T-helper 2 cell (primary cell): ENCODE results near the gene CTAGE15.
"Not testable (repeated sequence)": the region's sequence is repeated elsewhere in the genome, so short reads cannot be mapped to it uniquely, and the experiment has no call there.

Experiments used
- DNase-seq, 5 experiments: peaks; one replicate each; pipeline versions ENCODE4 v3.0.0 to v3.0.0-alpha.2; 2012 to 2022
- total RNA-seq, 2 donors: gene quantifications; one replicate each; lab custom pipeline; 2026; lab: John Stamatoyannopoulos, UW

The CTAGE15 gene, protein sequence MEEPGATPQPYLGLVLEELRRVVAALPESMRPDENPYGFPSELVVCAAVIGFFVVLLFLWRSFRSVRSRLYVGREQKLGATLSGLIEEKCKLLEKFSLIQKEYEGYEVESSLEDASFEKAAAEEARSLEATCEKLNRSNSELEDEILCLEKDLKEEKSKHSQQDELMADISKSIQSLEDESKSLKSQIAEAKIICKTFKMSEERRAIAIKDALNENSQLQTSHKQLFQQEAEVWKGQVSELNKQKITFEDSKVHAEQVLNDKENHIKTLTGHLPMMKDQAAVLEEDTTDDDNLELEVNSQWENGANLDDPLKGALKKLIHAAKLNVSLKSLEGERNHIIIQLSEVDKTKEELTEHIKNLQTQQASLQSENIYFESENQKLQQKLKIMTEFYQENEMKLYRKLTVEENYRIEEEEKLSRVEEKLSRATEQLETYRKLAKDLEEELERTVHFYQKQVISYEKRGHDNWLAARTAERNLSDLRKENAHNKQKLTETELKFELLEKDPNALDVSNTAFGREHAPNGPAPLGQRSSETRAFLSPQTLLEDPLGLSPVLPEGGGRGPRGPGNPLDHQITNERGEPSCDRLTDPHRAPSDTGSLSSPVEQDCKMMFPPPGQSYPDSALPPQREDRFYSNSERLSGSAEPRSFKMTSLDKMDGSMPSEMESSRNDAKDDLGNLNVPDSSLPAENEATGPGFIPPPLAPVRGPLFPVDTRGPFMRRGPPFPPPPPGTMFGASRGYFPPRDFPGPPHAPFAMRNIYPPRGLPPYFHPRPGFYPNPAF
- 0 to 0.07 reads per million in 2 donors for total RNA-seq

DNA sequence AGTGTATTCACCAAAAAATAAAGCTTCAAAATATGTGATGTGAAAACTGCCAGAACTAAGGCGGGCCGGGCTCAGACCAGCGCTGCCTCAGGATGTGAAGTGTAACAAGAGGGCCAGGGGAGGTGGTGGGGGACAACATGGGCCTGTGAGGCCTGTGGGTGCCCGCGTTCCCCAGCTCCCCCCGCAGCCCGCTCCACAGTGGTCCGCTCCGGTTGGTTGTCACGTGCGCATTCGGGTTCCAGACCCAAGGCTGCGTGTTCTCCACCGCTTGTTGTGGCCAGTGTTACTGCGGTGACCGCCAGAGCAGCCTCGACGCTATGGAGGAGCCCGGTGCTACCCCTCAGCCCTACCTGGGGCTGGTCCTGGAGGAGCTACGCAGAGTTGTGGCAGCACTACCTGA is at the start of gene CTAGE15:
Gene CTAGE15 (plus strand): TSS at position 301 of the 400 bp plus-strand sequence. CDS start 17 bp downstream, at position 318.
- DNase-seq, result not testable (repeated sequence)

DNA sequence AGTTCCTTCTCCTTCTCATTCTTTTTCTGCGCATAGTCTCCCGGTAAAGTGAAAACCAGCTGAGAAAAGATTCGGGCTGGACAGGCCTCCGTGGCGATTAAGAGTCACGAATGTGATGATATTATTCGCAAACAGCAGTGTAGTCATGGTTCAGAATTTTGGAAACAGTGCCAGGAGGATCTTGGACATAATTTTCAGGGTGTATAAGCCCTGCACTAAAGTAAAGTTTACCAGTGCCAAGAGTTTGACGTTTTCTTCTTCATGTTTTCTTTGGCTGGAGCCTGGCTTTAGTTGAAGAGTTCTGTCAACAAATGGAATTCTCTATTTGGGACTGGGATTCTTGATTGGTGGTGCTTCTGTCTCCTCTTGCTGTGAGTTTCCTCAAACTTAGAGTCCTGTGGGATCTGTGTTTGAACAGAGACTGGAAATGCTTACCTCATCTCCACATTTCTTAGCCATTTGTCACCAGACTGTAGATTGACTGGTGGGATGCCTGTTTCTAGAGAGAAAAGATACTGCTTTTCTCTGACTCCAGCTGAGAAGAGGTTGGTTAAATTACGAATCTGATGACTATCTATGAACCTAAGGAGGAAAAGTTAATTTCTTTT is 49.2 kb upstream of the CTAGE15 start:
- DNase-seq, result not testable (repeated sequence)

DNA sequence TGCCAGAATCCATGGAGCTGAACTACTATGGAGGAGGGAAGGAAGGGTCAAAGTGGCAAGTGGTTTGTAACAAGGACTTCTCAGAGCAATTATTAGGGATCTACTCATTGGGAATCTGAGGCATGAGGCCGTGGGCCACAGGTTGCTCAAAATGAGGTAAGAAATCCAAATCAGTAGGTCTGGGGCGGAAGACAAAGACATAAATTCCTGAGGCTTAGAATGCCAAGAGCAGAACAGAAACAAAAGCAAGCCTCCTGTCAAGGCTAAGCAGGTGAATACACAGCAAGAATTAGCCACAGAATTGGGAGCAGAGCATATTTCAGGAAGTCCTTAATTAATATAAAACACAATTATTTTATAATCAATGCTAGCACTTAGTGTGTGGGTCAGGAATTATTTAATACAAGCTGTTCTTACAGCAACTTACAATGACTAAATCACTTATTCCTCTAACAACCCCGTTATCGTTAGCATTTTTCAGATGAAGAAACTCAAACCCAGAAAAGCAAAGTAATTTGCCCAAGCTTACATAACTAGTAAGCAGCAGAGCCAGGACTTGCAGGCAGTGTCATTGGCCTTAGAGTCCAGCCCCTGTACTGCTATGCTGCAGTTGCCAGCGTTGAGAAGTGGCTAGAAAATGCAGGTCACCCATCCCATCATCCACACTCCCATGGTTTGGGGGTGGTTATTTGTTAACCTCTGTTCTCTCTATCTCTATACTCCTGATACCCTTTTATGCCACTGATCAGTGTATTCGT is 40.3 kb upstream of the CTAGE15 start:
- not testable (repeated sequence) for DNase-seq

DNA sequence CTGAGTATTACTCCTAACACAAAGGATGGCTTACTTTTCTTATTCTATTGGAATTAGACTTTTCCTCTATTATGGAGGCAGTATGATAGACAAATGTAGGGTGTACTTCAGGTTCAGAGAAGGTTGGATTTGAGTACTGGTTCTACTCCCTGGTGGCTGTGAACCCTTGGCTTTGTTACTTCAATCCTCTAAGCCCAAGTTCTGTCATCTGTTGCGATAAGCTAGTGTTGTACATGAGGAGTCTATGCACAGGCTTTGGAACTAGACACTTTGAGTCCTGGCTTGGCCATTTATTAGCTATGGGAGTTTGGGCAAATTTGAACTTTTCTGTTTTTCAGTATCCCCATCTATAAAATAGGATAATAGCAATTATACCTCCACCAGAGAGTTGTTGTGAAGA is 39.7 kb upstream of the CTAGE15 start:
- DNase-seq, result not testable (repeated sequence)

DNA sequence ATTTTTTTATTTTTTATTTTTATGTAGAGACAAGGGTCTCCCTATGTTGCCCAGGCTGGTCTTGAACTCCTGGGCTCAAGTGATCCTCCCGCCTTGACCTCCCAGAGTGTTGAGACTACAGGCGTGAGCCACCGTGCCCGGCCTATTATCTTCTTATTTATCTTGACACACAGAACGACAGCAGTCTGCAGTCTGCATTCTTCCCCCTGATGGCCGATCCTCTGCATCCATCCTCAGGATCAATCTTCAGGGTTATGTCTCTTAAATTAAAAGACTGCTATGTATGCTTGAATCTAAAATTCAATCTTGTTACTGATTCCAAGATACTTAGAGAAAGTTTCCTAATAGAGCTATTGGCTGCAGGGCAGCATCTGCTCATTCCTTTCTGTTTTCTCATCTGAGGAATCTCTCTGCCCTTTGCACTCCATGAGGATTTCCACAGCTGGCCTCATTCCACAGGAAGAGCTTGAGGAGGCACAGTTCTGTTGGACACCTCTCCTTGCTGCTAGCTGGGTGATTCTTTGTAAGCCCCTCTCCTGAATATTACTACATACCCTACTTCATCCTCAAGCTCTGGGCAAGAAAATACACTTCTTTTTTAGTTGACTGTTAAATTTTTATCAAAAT is 38.3 kb upstream of the CTAGE15 start:
- not testable (repeated sequence) for DNase-seq

DNA sequence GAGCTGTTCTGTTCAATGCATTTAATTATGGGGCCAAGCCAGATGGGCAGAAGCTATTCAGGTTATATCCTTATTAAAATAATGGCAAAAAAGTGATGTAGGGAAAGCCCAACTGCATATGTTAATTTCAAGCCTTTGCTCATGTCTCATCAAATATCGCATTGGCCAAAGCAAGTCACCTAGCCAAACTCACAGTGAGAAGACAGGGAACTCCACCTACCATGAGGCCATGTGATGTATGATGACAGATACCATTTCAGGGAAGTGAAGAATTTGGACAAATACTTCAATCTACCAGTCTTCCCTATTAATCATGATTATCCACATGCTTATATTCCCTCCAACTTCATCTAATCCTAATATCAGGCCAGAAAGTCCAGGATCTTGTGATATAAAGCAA is 35.2 kb upstream of the CTAGE15 start:
- not testable (repeated sequence) for DNase-seq

DNA sequence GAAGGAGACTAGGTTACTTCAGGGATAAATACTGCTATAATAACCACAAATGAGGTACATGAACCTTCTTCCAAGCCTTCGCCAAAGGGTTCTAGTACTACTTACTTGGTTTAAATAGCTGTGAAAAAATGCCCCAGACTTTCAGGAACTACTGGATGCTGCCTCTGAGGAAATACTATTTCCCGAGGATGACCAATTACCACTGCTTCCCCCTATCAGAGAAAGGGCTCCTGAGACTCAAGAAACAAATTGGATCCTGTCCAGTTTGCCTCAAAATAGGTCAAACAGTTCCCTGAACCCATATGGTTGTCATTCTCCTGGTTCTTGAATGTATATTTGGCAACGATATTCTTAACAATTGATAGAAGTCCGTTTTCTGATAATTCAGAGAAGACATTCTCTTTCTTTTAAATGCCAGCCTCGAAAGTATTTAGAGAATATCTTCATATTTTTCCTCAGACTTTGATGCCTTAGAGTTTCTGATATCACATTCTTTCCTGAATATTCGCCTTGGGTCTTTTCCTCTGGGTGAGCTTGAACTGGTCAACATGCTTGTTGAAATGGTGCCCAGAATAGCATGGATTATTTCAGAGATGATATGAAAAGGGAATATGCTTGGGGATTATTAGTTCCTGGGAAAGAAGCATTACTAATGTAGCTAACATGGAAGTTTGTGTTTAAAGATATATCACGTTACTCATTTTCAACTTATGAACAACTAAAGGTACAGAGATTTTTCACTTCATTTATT is 28.1 kb upstream of the CTAGE15 start:
- not testable (repeated sequence) for DNase-seq

DNA sequence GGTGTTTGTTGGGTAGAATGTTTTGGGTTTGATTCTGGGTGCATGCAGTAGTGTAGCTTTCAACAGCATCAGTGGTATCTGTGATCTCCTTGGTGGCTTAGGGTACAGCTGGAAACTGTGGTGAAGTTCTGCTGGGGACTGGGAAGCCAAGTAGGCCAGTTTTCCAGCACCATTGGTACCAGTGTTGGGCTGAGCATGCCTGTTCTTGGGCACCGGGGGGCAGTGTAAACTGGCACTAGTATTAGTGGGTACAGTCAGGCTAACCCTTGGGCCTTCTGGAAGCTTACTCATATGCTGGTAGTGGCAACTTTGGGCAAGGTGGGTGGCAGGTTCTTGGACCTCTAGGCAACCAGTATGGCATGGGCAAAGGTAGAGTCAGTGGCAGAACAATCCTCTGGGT is 15.6 kb upstream of the CTAGE15 start:
- DNase-seq, result not testable (repeated sequence)

DNA sequence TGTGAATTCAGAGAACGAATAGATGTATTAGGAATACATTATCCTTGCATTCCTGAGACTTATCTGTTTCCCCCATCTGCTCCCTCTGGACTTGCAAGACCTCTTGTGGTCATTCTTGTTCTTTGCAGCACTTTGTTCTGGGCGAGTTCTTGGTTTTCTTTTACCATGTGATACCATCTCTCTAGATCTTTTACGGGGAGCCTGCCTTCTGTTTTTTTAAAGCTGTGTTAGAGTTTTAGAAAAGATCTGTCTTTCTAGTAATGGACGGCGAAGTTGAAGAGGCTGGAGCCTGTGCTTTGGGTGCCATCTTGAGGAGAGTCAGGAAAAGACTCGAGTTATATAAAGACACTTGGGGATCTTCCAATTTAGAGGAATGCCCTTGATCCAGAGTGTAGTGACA is 8.3 kb upstream of the CTAGE15 start:
- DNase-seq, result not testable (repeated sequence)

DNA sequence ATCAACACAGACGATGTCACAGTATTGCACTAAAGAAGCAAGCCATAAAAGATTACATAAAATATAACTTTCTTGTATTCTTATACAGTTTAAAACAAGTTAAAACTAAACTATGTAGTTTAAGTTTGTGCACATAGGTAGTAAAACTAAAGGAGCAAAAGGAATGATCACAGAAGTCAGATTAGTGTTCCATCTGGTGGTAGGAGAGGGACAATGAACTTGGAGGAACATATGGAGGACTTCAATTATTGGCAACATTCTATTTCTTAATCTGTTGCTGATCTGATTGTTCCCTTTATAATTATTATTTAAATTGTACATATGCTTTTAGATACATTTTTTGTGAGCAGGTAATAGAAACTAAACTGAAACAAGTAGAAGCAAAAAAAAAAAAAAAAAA is 5.6 kb upstream of the CTAGE15 start:
- DNase-seq, result not testable (repeated sequence)

DNA sequence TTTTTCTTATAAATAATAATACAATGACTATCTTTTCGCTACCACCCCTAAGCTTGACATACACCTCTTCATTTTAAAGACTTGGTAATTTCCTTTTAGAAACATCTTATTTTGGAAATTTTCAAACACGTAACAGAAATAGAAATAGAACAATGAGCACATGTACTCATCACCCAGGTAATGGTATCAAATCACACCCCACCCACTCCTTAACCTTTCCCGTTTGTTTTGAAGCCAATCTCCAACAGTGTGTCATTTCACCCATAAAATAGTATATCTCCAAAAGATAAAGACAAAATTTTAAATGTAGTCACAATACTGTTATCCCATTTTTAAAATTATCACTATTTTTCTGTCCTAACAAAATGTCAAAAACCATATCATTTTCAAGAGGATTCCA is 16.6 kb downstream of the CTAGE15 start:
- not testable (repeated sequence) for DNase-seq

DNA sequence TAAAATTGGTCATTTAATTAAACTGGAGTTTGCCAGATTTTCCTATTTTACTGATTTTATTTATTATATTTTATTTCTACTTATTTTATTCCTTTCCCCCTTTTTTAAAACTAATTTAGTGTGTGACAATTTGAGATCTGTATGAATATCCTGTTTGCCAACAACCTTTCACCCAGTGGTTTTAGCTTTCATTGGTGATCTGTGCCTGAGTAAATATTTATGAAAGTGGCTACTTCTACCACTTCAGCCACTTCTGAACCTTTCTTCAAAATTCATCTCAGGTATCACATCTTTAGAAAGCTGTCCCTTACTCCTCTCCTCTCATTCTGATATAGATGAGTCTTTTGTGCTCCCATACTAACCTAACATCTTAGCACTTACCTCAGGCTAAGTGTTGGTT is 18.3 kb downstream of the CTAGE15 start:
- not testable (repeated sequence) for DNase-seq

DNA sequence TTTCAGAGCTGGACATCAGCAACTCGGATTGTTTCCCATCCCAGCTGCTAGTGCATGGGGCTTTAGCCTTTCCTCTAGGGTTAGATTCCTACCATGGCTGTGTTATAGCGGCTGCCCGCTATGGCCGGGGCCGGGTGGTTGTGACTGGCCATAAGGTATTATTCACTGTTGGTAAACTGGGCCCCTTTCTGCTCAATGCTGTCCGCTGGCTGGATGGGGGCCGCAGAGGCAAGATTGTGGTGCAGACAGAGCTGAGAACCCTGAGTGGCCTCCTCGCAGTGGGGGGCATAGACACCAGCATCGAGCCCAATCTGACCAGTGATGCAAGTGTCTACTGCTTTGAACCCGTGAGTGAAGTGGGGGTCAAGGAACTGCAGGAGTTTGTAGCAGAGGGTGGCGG is 26.5 kb downstream of the CTAGE15 start:
- not testable (repeated sequence) for DNase-seq

DNA sequence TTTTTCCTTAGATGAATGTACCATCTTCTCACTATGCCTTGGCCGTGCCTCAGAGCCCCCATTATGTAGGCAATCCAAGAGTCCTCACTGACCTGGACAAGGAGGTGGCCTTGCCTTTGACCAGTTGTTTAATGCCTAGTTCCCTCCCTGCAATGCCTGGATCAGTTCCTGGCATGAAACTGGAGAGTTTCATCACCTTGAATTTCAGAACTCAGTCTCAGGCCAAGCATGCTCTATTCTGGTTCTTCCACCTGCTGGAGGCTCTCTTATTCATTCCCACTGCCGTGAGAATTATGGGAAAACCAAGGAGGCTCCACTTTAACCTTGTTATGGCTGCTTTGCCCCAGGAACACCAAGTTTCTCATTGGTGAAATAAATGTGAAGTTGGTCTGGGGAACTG is 31.9 kb downstream of the CTAGE15 start:
- DNase-seq, result not testable (repeated sequence)

DNA sequence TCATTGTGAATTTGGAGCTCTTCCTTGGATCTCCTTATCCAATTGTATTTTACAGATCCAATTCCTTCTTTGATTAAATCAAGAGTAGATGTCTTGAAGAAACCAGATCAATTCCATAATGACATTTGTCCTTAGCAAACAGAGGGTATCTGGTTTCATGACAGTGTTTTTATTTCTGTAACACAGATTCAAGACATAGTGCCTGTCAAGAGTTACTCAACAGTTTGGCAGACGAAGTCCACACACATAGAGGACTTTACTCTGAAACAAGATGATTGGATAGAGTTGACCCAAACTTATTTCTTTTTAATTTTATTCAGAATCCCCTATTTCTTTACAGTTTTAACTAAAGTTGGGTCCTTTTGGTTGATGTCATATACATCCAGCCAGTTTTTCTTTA is 34.5 kb downstream of the CTAGE15 start:
- DNase-seq, result not testable (repeated sequence)

DNA sequence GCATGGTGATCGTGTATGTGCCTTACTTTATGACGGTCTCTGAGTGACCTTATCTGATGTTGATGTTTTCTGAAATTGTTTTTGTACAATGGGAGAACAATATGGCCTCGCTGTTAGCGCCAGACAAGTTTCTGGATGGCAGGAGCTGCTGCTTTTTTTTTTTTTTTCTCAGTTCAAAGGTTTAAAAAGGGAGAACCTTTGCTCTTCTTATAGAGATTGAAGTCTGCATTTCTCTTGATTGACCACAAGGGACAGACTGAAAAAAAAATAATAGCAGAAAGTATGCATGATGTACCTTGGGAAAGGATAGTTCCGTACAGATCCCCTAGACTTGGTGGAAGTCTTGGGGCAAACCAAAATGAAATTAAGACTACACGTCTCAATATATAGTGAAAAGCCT is 43.9 kb downstream of the CTAGE15 start:
- not testable (repeated sequence) for DNase-seq

DNA sequence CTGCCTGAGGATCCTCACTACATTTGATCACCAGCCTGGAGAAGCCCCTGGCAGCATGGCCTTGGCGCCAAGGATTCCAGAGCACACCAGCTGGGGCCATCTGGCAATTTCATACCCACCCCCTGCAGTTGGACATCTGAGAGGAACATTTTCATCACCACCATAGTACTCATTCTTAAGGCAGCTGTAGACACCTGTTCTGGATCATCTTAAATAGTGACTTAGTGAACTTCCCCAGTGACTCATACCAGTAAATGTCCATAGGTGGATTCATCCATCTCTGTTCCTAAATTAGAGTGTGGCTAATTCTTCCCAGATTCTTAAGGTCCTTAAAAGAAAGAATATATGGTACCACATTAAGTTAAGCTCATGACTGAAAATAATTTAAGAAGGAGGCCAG is 45.6 kb downstream of the CTAGE15 start:
- DNase-seq, result not testable (repeated sequence)

DNA sequence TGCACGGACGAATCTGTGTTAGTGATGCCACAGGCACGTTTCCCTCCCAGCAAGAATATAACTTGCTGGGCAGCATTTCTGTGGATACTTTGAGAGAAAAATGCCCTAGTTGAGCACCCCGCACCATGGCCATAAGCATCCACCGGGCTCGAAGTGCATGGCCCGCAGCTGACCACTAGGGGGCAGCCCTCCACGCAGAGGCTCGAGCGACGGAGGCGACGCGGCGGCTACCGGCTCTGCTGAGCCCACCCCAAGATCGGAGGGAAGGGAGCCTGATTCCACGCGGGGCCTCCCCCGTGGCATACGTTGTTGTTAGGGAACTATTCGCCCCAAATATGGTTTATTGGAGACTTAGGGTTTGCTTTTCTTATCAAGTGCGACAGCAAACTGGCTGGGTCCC is 48.5 kb downstream of the CTAGE15 start:
- peak in 1 of 5 experiments; percentile 63 for DNase-seq

DNA sequence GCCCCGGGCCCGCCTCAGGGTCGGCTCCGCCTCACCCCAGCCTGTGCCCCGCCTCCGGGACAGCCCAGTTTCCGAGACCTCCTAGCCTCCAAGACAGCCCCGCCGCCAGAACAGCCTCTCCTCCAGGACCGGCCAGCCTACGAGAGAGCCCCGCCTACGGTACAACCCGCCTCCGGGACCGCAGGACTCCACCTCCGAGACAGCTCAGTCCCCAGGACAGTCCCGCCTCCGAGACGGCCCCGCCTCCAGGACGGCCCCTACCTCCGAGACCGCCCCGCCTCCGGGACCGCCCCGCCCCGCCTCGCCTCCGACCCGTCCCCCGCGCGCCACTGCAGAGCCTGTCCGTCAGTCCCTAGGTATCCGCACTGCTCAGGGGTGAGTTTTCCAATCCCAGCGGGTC is 49.0 kb downstream of the CTAGE15 start, which contains the start of gene TCAF2:
Gene TCAF2 (plus strand): TSS at position 329 of the 400 bp plus-strand sequence.
- peak in 3 of 5 experiments; percentile 64 to 70 (median 64) for DNase-seq

DNA sequence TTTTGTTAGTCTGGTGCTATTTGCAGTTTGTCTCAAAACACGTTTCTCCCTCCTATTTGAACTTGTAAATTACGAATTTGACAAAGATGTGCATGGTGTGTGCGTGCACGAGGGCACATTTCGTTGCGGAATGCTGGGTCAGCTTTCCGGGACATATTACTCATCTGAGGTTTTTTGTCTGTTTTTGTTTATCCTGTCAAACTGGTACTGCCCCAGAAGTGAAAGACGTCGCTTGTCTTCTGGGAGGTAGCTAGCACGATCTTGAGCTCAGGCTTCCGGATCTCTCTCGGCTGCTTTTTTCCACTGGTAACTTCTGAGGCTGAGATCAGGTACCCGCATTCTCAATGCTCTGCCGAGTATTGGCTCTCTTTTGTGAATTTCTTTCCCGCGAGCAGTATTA is 49.6 kb downstream of the CTAGE15 start:
- DNase-seq, result not testable (repeated sequence)

DNA sequence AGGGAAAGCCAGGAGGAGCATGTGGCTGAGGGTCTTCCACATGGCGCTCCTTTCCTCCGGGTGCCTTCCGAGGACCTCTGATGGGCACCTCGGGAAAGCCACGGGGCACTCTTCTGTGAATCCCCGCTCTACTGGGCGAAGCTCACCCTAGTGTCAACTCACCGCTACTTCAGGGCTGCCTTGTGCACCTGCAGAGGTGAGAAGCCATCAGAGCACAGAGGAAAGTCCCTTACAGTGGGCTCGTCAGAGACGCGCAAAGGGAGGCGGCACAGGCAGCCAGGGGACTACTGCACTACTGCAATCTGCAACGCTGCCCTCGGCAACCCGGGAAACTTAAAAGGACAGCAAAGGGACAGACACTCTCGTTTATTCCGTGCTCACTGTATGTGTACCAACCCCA is 50.5 kb downstream of the CTAGE15 start:
- DNase-seq, result not testable (repeated sequence)
